WTC11 (cell line): Measurements from ENCODE around the gene CADM2. TPM values are rescaled to one million over a fixed set of nuclear protein-coding genes. Genes with fewer than 3 reads are reported as not detected.

Source experiments
- ARID4B ChIP-seq: sonication (generic); formaldehyde crosslinking; IDR thresholded peaks from 2 replicates; pipeline ENCODE4 v1.8.0; 2023; ENCODE audit warnings: missing genetic modification reagents, mild to moderate bottlenecking, borderline replicate concordance
- ATF6 ChIP-seq: sonication (generic); formaldehyde crosslinking; IDR thresholded peaks from 2 replicates; pipeline ENCODE4 v1.8.1; 2023; ENCODE audit warnings: mild to moderate bottlenecking, missing genetic modification reagents
- ELF4 ChIP-seq: sonication (generic); formaldehyde crosslinking; IDR thresholded peaks from 2 replicates; pipeline ENCODE4 v1.8.1; 2022; ENCODE audit warnings: low read depth, mild to moderate bottlenecking, moderate library complexity, missing genetic modification reagents
- ESRRA ChIP-seq: sonication (generic); formaldehyde crosslinking; IDR thresholded peaks from 2 replicates; pipeline ENCODE4 v1.8.1; 2022; ENCODE audit warnings: mild to moderate bottlenecking, missing genetic modification reagents, borderline replicate concordance
- GABPB1 ChIP-seq: sonication (generic); formaldehyde crosslinking; IDR thresholded peaks from 2 replicates; pipeline ENCODE4 v1.8.1; 2023; ENCODE audit warnings: mild to moderate bottlenecking, missing genetic modification reagents
- GRHL2 ChIP-seq: fragments of 250-450 bp; sonication (Bioruptor Pico); IDR thresholded peaks from 2 replicates; pipeline ENCODE4 v1.8.0; 2022; ENCODE audit warnings: mild to moderate bottlenecking, moderate library complexity; ENCODE audit not compliant: insufficient replicate concordance, severe bottlenecking
- HMGXB4 ChIP-seq: sonication (generic); formaldehyde crosslinking; IDR thresholded peaks from 2 replicates; pipeline ENCODE4 v1.8.1; 2023; ENCODE audit warnings: mild to moderate bottlenecking, moderate library complexity, missing genetic modification reagents
- JUN ChIP-seq: sonication (generic); formaldehyde crosslinking; IDR thresholded peaks from 2 replicates; pipeline ENCODE4 v1.8.0; 2023; ENCODE audit warnings: mild to moderate bottlenecking, missing genetic modification reagents
- KAT7 ChIP-seq: sonication (generic); formaldehyde crosslinking; IDR thresholded peaks from 2 replicates; pipeline ENCODE4 v1.8.1; 2023; ENCODE audit warnings: missing genetic modification reagents, mild to moderate bottlenecking, borderline replicate concordance
- MLX ChIP-seq: sonication (generic); formaldehyde crosslinking; IDR thresholded peaks from 2 replicates; pipeline ENCODE4 v1.8.1; 2023; ENCODE audit warnings: mild to moderate bottlenecking, missing genetic modification reagents, moderate library complexity
- NFATC4 ChIP-seq: fragments of 250-450 bp; sonication (Bioruptor Pico); IDR thresholded peaks from 2 replicates; pipeline ENCODE4 v1.9.0; 2021; ENCODE audit warnings: mild to moderate bottlenecking
- NFE2L1 ChIP-seq: sonication (generic); formaldehyde crosslinking; IDR thresholded peaks from 2 replicates; pipeline ENCODE4 v1.8.1; 2023; ENCODE audit warnings: missing genetic modification reagents
- NFYB ChIP-seq: sonication (generic); formaldehyde crosslinking; conservative IDR thresholded peaks from 2 replicates; pipeline ENCODE4 v1.8.0; 2022; ENCODE audit warnings: low read depth, missing genetic modification reagents
- NR1H2 ChIP-seq: sonication (generic); formaldehyde crosslinking; IDR thresholded peaks from 2 replicates; pipeline ENCODE4 v1.9.0; 2021; ENCODE audit warnings: mild to moderate bottlenecking, moderate library complexity, missing genetic modification reagents
- NR3C1 ChIP-seq: sonication (generic); formaldehyde crosslinking; conservative IDR thresholded peaks from 2 replicates; pipeline ENCODE4 v1.8.1; 2023; ENCODE audit warnings: low read depth, mild to moderate bottlenecking, missing genetic modification reagents
- OVOL2 ChIP-seq: fragments of 250-450 bp; sonication (Bioruptor Pico); IDR thresholded peaks from 2 replicates; pipeline ENCODE4 v1.9.0; 2021; ENCODE audit warnings: mild to moderate bottlenecking, borderline replicate concordance
- SMAD4 ChIP-seq: sonication (generic); formaldehyde crosslinking; IDR thresholded peaks from 2 replicates; pipeline ENCODE4 v1.8.0; 2022; ENCODE audit warnings: mild to moderate bottlenecking, missing genetic modification reagents
- TP53 ChIP-seq: sonication (generic); formaldehyde crosslinking; IDR thresholded peaks from 2 replicates; pipeline ENCODE4 v1.8.1; 2023; ENCODE audit warnings: mild to moderate bottlenecking, missing genetic modification reagents
- ZNF232 ChIP-seq: sonication (generic); formaldehyde crosslinking; IDR thresholded peaks from 2 replicates; pipeline ENCODE4 v1.8.0; 2022; ENCODE audit warnings: mild to moderate bottlenecking, missing genetic modification reagents
- ZNF671 ChIP-seq: fragments of 250-450 bp; sonication (Bioruptor Pico); IDR thresholded peaks from 2 replicates; pipeline ENCODE4 v1.8.0; 2021; ENCODE audit warnings: mild to moderate bottlenecking
- total RNA-seq: library from RNA; stranded (reverse); gene quantifications from 3 replicates; pipeline ENCODE4 v1.2.3, GENCODE V29; 2021
- TF ChIP-seq, protein P1 (sequence below): sonication (generic); formaldehyde crosslinking; IDR thresholded peaks from 2 replicates; pipeline ENCODE4 v1.8.0; 2022; ENCODE audit warnings: mild to moderate bottlenecking, missing genetic modification reagents
- TF ChIP-seq, protein P2 (sequence below): sonication (generic); formaldehyde crosslinking; IDR thresholded peaks from 2 replicates; pipeline ENCODE4 v1.8.1; 2022; ENCODE audit warnings: low read depth, missing genetic modification reagents, borderline replicate concordance
- TF ChIP-seq, protein P3 (sequence below): sonication (generic); formaldehyde crosslinking; IDR thresholded peaks from 2 replicates; pipeline ENCODE4 v1.8.1; 2023; ENCODE audit warnings: mild to moderate bottlenecking, missing genetic modification reagents, moderate library complexity
- TF ChIP-seq, protein P4 (sequence below): sonication (generic); formaldehyde crosslinking; IDR thresholded peaks from 2 replicates; pipeline ENCODE4 v1.8.1; 2022; ENCODE audit warnings: mild to moderate bottlenecking, moderate library complexity, missing genetic modification reagents

The CADM2 gene
- total RNA-seq, 1 experiment from 2014 or later, result 18.8 TPM

- TF ChIP-seq GRHL2, result no peak
- no peak for TF ChIP-seq MLX (CRISPR knock-in tag)
- no peak for TF ChIP-seq KAT7 (CRISPR knock-in tag)
- no peak for TF ChIP-seq NR1H2 (CRISPR knock-in tag)
- peak; percentile 53 for TF ChIP-seq NFYB (CRISPR knock-in tag)
- no peak for TF ChIP-seq TP53 (CRISPR knock-in tag)
- TF ChIP-seq, protein P1, sequence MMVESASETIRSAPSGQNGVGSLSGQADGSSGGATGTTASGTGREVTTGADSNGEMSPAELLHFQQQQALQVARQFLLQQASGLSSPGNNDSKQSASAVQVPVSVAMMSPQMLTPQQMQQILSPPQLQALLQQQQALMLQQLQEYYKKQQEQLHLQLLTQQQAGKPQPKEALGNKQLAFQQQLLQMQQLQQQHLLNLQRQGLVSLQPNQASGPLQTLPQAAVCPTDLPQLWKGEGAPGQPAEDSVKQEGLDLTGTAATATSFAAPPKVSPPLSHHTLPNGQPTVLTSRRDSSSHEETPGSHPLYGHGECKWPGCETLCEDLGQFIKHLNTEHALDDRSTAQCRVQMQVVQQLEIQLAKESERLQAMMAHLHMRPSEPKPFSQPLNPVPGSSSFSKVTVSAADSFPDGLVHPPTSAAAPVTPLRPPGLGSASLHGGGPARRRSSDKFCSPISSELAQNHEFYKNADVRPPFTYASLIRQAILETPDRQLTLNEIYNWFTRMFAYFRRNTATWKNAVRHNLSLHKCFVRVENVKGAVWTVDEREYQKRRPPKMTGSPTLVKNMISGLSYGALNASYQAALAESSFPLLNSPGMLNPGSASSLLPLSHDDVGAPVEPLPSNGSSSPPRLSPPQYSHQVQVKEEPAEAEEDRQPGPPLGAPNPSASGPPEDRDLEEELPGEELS, result no peak; the same call in none of the 2 replicates
- no peak for TF ChIP-seq ZNF671
- no peak for TF ChIP-seq OVOL2
- TF ChIP-seq, protein P2, sequence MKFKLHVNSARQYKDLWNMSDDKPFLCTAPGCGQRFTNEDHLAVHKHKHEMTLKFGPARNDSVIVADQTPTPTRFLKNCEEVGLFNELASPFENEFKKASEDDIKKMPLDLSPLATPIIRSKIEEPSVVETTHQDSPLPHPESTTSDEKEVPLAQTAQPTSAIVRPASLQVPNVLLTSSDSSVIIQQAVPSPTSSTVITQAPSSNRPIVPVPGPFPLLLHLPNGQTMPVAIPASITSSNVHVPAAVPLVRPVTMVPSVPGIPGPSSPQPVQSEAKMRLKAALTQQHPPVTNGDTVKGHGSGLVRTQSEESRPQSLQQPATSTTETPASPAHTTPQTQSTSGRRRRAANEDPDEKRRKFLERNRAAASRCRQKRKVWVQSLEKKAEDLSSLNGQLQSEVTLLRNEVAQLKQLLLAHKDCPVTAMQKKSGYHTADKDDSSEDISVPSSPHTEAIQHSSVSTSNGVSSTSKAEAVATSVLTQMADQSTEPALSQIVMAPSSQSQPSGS (CRISPR knock-in tag), result no peak
- TF ChIP-seq, protein P3, sequence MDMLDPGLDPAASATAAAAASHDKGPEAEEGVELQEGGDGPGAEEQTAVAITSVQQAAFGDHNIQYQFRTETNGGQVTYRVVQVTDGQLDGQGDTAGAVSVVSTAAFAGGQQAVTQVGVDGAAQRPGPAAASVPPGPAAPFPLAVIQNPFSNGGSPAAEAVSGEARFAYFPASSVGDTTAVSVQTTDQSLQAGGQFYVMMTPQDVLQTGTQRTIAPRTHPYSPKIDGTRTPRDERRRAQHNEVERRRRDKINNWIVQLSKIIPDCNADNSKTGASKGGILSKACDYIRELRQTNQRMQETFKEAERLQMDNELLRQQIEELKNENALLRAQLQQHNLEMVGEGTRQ (CRISPR knock-in tag), result no peak
- TF ChIP-seq SMAD4 (CRISPR knock-in tag), result no peak
- peak; percentile 38; the same call in 1 of the 2 replicates for TF ChIP-seq ZNF232 (CRISPR knock-in tag)
- TF ChIP-seq HMGXB4 (CRISPR knock-in tag), result no peak
- no peak for TF ChIP-seq ELF4
- no peak for TF ChIP-seq NFATC4
- no peak for TF ChIP-seq ATF6 (CRISPR knock-in tag)
- no peak for TF ChIP-seq ESRRA
- TF ChIP-seq ARID4B (CRISPR knock-in tag), result peak; percentile 37; the same call in 1 of the 2 replicates
- no peak; the same call in 1 of the 2 replicates for TF ChIP-seq GABPB1 (CRISPR knock-in tag)
- no peak for TF ChIP-seq NR3C1
- no peak for TF ChIP-seq NFE2L1
- TF ChIP-seq, protein P4, sequence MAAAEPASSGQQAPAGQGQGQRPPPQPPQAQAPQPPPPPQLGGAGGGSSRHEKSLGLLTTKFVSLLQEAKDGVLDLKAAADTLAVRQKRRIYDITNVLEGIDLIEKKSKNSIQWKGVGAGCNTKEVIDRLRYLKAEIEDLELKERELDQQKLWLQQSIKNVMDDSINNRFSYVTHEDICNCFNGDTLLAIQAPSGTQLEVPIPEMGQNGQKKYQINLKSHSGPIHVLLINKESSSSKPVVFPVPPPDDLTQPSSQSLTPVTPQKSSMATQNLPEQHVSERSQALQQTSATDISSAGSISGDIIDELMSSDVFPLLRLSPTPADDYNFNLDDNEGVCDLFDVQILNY (CRISPR knock-in tag), result no peak
- no peak for TF ChIP-seq JUN (CRISPR knock-in tag)
Observed at GRCh38 chr3:84958495-84959469, at the start of gene CADM2 (continued).
